EL (cell line): ENCODE results near the gene FGD1.

ENCODE experiments used
- DNase-seq: peaks from one replicate; pipeline ENCODE4 v3.0.0-alpha.2; 2016

FGD1 gene

DNA sequence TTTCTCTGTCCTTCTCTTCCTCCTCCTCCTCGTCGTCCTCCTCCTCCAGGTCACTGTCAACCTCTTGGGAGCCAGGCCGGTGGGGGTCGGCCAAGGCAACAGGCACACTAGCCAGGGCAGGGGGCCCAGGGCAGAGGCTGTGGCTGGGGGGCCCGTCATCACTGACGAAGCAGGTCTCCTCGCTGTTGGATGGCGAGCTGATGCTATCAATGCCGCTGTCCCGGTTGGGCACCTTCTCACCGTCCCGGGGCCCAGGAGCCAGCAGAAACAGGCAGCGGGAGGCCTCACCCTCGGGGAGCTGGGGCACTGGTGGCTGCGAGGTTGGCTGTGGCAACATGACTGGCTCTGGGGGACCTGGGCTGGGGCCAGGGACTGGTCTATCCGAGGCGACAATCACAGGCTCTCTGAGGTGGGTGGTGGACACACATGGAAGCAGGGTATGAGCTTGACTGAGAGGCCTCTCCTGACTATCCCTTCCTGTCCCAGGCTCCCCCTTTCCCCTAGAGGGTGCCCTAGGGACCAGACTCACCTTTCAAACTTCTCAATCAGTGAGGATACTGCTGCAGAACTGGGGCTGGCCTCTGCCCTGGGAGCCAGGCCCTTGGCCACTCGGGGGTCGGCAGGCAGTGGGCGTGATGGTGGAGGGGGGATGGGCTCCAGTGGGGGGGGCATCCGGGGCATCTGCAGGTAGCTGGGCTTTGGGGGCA, 25.8 kb downstream of the FGD1 start:
- DNase-seq: no peak

DNA sequence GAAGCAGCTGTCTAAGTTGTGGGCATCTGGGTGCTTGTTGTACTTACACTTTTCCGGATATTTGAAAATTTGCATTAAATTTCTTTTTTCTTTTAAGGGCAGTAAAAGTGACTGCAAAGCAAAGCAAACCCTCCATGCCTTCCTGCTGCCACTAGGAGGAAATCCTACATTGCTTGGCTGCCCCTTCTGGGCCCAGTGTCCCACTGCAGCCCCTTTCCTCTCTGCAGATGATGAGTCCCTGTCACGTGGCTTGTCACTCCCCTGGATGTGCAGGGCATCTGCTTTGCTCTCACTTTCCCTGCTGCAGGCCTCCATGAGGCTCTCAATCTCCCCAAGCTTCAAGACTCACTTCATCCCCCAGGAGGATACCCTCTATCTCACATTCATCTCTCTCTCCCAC, 43.1 kb downstream of the FGD1 start:
- DNase-seq: peak; percentile 6

DNA sequence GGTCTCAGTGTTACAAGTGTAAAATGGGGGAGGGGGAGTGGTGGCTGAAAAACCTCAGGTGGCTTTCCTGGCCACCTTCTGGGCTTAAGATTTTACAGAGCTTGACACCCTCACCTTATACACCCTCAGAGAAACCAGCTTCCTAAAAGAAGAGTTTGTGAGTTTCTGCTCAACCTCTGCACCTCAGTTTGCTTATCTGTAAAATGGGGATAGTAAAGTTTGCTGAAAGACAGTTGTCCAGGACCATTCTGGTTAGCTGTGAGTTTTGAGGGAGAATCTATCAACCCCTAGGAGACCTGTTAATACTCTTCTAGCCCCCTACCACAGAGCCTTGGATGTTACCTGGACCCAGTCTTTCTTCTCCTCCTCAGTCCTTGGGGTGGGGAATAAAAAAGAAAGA, 46.1 kb downstream of the FGD1 start:
- DNase-seq: no peak

DNA sequence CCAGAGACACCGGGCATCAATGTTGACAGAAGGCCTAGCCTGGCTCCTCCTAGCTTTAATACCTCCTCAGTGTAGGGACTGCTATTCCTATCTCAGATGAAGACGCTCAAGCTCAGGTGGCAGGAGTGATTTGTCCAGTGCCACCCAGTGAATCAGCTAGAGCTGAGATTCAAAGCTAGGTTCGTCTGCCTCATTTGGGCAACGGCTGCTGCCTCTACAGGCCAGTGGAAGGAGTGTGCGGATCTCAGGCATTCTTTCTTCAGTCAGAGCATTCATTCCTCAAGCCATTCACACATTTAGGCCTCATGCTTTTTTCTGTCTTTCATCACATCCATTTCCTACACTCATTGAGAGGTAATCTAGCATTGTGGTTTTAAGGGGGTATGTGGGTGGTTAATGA, 48.6 kb downstream of the FGD1 start:
- DNase-seq: no peak

DNA sequence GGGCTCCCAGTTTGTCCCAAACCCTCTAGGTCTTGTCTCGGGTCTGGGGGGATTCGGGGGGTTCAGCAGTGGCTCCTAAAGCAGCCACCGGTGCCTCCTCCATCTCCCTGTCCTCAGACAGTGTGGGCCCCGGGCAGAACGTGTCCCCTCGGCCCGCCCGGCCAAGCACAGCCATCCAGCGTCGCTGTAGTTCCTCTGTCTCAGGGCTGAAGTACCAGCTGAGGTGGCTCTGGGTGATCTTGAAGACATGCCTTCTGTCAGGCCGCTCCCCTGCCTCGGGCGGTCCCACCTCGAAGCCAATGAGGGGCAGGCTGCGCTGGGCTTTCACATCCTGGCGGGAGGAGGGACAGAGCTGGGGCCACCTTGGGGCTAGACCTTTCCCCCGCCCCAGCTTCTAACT, 50.0 kb downstream of the FGD1 start:
- DNase-seq: no peak

DNA sequence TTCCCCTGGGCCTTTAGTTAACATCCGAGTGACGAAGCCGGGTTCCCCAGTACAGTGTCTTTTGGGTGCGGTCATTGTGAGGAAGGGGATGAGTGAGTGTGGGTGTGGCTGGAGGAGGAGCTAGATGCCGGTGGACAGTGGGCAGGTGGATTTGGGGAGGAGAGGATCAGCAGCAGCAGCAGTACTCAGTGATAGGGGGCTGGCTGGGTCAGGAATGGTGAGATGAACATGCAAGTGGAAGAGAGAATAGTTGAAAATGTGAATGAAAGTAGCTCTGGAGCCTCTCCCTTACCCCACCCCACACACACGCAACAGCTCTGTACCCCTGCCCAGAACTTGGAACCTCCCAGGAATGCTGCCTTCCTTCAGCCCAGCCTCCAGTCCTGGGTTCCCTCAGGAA, 51.3 kb downstream of the FGD1 start:
- DNase-seq: no peak

DNA sequence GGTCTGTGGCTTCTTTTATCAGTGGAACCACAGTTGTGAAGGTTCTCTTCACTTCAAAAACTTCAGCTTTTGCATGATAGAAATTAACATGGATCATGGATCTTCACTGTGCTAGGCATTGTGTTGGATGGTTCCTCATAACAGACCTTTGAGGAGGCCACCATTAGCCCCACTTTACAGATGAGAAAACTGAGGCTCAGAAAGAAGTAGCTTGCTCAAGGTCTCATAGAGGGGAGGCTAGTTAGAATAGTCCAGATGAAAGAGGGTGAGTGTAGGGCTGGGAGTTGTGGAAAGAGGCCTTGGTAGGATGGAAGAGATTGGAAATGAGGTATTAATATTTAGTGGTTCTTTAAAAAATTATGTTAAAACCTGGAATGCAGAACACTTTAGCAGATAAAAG, 53.2 kb downstream of the FGD1 start:
- no peak for DNase-seq

DNA sequence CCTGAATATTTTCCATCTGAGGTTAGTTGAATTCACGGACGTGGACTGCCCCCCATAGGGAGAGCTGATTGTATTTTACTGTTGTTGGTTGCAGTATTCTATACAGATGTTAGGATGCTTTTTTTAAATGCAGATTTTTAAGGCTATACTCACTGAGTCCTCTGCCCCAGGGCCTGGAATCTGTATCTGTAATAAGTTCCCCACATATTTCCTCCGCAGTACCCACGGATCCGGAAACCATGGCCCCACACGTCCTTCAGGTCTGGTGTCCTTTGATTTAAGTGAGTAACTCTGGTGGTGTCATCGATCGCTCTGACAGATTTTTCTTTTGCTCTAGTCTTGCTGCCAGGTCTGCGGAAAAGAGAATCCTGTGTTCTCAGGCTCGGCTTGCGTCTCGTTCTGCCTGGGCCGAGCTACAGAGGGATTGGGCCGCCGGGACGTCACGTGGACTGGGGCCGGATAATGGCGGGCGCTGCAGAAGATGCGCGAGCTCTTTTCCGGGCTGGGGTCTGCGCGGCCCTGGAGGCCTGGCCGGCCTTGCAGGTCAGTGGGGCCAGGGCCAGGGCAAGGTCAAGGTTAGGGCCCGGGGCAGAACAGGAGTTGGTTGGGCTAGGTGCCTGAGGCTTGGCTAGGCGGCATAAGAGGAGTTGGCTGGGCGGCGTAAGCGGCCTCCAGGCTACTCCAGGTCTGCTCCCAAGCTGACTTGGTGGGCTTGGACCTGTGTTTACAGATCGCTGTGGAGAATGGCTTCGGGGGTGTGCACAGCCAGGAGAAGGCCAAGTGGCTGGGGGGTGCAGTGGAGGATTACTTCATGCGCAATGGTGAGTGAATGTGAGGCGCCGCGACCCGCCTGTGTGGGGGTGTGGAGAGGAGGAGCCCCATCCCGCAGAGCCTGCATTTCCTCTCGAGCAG, 55.8 kb downstream of the FGD1 start, which contains the start of gene TSR2:
Gene TSR2, plus strand, starts transcription at position 445 of the 912 bp plus-strand sequence. Its CDS starts 18 bp downstream, at position 463.
- peak; percentile 83 for DNase-seq

DNA sequence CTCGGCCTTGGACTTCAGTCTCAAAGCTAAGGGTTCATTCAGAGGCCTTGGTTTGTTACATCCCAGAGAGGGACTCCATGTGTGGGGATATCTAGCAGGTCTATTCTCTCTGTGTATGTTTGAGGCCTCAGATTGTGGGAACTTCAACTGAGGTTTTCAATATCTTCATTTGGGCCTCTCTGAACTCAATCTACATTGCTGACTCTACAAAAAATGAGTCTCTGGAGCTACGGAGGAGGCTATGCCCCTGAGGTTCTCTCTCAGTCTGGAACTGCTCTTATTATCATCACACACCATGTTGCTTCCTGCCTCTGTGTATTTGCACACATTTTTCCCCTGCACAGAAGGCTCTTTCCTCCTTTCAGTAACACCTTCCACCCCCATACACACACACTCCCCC, 60.9 kb downstream of the FGD1 start:
- no peak for DNase-seq

DNA sequence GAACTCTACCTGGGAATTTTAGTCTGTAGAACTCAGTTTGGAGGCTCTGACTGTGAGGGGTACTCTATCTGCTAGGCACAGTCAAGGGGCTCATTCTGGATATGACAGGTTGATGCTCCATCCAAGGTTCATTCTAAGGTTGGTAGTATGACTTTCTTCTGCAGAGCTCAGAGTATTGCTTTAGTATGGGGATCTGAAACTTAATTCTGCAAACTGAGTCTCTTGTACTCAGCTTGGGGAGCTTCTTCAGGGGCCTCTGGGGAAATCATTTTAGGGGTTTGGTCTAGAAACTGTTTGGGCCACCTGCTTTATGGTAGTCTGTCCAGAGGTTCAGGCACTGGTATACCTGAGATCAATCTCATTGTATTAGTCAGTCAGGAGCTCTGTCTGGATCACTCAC, 65.5 kb downstream of the FGD1 start:
- no peak for DNase-seq

DNA sequence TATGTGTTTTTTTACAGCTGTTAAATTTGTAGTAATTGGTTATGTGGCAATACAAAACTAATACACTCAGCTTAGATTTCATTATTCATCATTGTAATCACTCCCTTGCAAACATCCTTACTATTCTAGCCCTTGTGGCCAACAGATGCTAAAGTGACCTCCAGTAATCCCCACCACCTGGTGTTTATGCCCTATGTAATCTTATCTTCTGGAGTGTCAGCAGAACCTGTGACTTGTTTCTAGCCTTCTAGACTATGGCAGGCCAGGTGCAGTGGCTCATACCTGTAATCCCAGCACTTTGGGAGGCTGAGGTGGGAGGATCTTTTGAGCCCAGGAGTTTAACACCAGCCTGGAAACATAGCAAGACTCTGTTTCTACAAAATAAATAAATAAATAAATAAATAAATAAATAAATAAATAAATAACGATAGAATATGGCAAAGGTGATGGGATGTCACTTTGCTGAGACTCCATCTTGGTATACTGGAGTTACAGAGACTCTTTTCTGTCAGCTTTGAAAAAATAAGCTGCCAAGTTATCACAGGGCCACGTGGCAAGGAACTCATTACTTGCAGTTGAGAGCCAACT, 68.1 kb downstream of the FGD1 start:
- no peak for DNase-seq

DNA sequence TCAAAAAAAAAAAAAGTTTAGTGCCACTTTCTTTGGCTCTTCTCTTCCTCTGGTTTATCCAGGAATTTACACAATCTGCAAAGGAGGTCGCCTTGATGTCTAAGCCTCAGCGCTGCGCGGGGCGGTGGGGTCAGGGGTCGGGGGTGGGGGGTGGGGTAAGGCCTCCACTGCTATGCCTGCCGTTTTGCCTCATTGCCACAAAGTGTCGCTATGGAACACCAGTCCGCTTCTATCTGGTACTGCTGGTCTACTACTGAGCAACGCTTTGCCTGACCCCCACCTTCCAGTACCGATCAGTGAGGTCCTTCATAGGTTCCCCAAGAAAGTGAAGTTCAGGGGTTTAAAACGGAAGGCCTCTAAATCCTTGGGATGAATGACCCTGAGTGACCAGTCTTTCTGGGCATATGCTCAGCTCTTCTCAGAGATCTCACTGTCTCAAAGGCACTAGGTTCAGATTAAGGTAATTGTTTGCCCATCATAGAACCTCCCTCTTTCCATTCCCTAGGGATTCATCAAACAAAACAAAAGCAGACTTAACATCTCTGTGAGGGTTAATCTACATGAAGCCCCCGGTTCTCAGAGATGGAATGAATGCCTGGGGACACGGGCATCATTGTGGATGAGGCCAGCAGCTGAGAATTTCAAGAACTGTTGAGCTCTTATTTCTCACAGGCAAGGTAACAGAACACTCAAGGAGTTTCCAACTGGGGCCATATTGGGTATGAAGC, 72.7 kb downstream of the FGD1 start:
- DNase-seq: no peak

DNA sequence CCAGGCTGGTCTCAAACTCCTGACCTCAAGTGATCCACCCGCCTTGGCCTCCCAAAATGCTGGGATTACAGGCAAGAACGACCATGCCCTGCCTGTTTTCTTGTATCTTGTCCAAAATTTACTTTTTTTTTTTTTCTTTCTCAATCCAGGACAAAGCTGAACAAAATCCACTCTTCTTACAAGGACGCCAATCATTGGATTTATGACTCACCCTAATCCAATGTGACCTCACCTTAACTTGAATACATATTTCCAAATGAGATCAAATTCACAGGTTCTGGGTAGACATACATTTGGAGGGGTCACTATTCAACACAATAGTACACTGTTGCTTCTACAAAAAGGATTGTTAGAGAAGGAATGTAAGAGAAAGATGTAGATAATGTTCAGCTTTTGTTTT, 73.9 kb downstream of the FGD1 start:
- no peak for DNase-seq

DNA sequence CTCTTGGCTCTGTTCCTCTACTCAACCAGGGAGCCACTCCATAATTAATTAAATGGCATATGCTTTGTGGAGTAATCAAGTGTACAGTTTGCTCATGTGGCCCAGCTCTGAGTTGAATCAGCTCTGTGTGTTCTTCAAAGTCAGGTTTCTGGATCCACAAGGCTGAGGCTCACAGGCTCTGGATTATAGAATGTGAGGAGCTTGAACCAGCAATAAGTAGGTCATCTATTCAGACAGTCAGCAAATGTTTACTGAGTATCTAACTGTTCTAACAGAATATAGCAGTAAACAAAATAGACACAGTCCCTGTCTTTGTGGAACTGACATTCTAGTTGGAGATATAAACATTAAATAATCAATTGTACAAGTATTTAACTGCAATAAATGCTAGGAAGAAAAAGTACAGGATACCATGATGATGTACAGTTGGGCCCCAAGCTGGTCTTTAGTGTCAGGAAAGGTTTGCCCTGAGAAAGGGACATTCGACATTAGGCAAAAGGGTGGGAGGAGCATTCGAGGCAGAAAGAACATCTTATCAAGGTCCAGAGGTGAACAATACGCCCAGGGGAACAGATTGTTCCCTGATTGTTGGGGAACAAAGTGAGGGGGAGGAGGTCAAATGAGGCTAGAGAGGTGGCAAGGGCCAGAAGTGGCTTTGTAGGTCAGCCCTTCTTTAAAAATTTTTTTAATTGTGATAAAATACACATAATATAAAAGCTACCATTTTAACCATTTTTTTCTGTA, 76.3 kb downstream of the FGD1 start:
- no peak for DNase-seq

DNA sequence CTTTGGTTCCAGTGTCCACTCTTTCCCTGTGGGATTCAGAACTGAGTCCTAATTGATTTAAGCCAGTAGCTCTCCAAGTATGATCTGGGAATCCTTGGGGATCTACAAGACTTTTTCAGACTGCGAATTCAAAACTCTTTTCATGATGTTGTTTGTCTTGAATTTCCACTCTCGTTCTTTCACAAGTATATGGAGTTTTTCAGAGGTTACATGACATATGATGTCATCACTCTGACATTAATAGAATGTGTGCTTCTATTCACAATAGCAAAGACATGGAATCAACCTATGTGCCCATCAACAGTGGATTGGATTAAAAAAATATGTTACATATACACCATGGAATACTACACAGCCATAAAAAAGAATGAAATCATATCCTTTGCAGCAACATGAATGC, 79.1 kb downstream of the FGD1 start:
- no peak for DNase-seq

DNA sequence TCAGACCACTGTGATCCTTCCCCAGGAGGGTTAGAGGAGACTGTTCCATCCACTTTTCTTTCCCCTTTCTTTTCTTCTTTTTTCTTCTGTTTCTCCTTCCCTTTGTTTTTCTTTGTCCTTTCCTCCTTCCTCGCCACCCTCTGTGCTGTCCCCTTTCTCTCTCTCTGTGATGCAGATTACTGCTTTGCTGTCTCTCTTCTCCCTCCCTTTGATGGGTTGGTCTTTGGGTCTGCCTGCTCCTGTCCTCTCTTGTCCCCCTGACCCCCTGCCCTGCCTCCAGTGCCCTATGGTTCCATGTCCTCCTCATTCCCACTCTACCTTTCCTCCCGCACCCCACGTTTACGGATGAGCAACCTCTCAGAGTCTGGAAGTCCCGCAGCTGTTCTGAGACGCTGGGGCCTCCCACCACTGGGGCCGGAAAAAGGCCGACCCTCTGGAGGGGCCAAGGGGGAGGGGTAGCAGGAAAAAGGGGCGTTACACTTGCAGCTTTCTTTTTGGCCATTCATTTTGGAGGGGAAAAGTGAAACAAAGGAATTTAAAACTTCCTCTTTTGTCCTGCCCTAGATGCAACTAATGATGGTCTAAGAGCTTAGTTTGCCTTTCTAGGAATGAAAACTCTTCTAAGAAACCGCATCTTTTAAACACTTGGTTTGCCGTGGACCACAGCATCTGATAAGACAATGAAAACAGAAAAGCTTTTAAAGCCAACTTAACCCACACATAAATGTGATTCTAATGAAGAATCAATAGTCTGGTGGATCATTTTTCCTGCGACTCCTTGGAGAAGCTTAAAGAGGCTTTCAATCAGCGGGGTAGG, 80.3 kb downstream of the FGD1 start:
- DNase-seq: no peak

DNA sequence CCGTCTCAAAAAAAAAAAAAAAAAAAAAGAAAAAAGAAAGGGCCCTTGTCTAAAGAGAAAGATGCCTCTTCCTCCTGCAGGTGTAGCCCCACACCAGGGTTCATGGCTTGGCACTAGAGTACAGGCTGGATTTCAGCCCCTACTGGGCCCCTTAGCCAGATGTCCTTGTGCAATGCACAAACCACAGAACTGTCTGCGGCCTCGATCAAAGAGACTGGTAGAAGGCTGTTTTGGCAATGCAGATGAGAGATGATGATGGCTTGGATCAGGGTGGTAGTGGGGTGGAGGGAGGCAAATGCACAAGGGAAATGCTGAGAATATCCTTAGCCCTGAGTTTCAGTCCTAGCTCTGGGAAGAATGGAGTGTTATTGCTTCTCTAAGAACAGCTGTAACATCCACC, 82.3 kb downstream of the FGD1 start:
- no peak for DNase-seq

DNA sequence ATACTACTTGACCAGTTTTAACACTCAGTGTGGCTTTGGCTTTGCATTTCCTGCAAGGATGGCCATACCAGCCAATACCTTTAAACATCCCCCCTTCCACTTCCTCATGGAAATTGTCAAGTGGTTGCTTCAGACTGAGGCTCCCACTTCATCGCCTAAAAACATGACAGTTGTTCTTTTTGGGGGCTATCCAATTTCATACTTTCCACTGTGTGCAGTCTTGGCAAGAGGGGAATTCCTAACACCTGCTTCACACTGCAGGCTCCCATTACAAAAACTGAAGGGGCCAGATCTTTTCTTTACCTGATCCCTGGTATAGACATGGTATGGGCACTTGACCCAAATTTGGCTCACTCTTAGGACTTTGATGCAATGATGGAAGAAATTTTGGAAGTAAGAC, 84.3 kb downstream of the FGD1 start:
- no peak for DNase-seq

DNA sequence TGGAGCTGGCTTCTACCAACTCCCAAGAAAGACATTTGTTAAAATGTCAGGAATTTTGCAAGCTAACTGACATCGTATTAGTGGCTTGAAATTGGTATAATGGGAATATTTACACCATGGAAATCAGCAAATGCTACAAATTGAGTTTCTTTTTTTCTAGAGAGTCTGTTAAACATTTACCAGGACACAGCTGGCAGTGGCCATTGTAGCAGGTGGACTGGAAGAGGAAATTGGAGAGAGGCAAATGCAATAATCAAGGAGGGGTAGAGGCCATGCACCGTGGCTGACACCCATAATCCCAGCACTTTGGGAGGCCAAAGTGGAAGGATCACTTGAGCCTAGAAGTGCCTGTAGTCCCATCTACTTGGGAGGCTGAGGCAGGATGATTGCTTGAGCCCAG, 88.8 kb downstream of the FGD1 start:
- DNase-seq: no peak

DNA sequence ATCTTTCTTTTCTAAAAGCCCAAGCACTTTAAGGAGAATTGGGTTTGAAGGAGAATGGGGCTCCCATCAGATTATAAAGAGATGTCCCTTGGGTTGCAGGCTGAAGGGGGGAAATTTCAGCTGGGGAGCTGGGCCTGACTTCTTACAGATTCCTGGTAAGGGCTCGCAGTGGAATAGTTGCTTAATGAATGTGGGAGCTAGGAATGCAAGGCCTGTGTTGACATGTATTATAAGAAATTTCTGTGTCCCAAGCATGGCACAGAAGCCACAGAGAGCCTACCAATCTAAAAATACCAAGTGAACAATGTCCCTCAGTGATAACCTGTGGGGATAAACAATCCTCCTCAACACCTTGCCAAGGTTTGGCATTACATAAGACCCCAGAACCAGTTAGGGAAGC, 98.9 kb downstream of the FGD1 start:
- no peak for DNase-seq
